ENCODE data around the gene ADCY10. TPM values are rescaled to one million over a fixed set of nuclear protein-coding genes. Genes with fewer than 3 reads are reported as not detected.

Gene ADCY10, protein sequence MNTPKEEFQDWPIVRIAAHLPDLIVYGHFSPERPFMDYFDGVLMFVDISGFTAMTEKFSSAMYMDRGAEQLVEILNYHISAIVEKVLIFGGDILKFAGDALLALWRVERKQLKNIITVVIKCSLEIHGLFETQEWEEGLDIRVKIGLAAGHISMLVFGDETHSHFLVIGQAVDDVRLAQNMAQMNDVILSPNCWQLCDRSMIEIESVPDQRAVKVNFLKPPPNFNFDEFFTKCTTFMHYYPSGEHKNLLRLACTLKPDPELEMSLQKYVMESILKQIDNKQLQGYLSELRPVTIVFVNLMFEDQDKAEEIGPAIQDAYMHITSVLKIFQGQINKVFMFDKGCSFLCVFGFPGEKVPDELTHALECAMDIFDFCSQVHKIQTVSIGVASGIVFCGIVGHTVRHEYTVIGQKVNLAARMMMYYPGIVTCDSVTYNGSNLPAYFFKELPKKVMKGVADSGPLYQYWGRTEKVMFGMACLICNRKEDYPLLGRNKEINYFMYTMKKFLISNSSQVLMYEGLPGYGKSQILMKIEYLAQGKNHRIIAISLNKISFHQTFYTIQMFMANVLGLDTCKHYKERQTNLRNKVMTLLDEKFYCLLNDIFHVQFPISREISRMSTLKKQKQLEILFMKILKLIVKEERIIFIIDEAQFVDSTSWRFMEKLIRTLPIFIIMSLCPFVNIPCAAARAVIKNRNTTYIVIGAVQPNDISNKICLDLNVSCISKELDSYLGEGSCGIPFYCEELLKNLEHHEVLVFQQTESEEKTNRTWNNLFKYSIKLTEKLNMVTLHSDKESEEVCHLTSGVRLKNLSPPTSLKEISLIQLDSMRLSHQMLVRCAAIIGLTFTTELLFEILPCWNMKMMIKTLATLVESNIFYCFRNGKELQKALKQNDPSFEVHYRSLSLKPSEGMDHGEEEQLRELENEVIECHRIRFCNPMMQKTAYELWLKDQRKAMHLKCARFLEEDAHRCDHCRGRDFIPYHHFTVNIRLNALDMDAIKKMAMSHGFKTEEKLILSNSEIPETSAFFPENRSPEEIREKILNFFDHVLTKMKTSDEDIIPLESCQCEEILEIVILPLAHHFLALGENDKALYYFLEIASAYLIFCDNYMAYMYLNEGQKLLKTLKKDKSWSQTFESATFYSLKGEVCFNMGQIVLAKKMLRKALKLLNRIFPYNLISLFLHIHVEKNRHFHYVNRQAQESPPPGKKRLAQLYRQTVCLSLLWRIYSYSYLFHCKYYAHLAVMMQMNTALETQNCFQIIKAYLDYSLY (N-terminal part only)
- under 1 TPM in 1 of 2 donors, not detected in 1; 0.35 TPM for total RNA-seq

DNA sequence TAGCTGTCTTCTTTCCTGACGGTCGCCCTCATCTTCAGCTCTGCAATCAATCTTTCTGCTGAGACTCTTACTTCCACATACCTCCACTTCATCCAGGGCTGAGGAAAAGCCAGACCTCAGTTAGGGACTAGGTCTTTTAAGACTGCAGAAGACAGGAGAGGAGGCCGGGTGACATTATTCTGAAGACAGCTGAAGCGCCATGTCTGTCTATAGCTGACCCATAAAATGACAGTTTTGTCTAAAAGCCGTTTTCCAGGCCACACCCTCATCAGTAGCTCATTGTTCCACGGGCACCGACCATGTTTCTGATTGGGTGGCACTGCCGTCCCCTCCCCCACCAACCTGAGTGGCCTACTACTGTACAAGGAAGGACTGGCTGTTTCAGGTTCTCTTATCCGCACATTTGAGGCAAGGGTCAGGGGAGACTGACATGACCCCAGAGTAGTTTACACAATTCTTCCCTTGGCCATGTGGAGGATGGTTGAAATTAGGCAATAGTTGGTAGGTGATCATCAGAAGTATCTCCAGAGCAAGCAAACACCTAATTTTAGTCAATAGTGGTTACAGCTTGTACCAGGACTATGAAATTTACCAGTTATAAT, at the start of gene ADCY10:
Gene ADCY10, minus strand, starts transcription at position 240 of the 602 bp plus-strand sequence. CDS start 8,994 bp downstream, outside the sequence.
- peaks cover 15% of the 10 kb centered on the region for H3K36me3 ChIP-seq
- DNase-seq (ENCODE audit: low spot score), result no peak
- TF ChIP-seq, protein P1, sequence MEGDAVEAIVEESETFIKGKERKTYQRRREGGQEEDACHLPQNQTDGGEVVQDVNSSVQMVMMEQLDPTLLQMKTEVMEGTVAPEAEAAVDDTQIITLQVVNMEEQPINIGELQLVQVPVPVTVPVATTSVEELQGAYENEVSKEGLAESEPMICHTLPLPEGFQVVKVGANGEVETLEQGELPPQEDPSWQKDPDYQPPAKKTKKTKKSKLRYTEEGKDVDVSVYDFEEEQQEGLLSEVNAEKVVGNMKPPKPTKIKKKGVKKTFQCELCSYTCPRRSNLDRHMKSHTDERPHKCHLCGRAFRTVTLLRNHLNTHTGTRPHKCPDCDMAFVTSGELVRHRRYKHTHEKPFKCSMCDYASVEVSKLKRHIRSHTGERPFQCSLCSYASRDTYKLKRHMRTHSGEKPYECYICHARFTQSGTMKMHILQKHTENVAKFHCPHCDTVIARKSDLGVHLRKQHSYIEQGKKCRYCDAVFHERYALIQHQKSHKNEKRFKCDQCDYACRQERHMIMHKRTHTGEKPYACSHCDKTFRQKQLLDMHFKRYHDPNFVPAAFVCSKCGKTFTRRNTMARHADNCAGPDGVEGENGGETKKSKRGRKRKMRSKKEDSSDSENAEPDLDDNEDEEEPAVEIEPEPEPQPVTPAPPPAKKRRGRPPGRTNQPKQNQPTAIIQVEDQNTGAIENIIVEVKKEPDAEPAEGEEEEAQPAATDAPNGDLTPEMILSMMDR (IDR thresholded peaks at IDR 0.05), result no peak
- H3K27ac ChIP-seq, result no peak within 1 kb of the TSS
- no peaks in the 10 kb centered on the region for H3K9me3 ChIP-seq
- H3K27me3 ChIP-seq, result no peaks in the 10 kb centered on the region
- no peak within 1 kb of the TSS for H3K4me3 ChIP-seq
- no peaks in the 10 kb centered on the region for H3K4me1 ChIP-seq

DNA sequence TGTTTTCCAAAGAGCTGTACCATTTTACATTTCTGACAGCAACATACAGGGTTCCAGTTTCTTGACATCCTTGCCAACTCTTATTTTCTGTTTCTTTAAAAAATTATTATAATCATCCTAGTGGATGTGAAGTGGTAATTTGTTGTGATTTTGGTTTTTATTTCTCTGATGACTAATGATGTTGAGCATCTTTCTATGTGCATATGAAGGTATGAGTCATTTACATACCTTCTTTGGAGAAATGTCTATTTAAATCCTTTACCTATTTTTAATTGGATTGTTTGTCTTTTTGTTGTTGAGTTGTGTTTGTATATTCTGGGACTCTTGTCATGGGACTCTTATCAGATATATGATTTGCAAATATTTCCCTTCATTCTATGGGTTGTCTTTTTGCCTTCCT, 43.8 kb upstream of the ADCY10 start:
- H3K4me3 ChIP-seq, result no peak overlapping the region
- H3K27me3 ChIP-seq, result no peaks in the 10 kb centered on the region
- TF ChIP-seq, protein P1 (IDR thresholded peaks at IDR 0.05), result no peak
- H3K27ac ChIP-seq, result no peak overlapping the region
- no peak for DNase-seq (ENCODE audit: low spot score)
- no peaks in the 10 kb centered on the region for H3K9me3 ChIP-seq
- peaks cover 27% of the 10 kb centered on the region for H3K36me3 ChIP-seq
- H3K4me1 ChIP-seq, result no peaks in the 10 kb centered on the region

DNA sequence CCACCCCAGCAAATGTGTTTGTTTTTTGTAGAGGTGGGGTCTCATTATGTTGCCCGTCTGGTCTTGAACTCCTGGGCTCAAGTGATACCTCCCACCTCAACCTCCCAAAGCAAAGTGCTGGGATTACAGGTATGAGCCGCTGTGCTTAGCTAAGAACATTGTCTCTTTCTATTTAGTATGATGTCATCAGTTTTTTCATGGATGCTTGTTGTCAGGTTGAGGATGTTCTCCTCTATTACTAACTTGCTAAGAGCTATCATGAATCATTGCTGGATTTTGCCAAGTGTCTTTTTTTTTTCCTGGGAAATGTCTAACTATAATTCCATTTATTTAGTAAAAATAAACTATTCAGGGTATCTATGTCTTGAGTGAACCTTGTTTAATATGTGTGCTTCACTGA, 42.0 kb upstream of the ADCY10 start:
- Histone ChIP-seq H3K4me3 (no peak overlapping the region), H3K27me3 (no peaks in the 10 kb centered on the region), H3K27ac (no peak overlapping the region), H3K36me3 (peaks cover 33% of the 10 kb centered on the region), H3K9me3 (no peaks in the 10 kb centered on the region), H3K4me1 (no peaks in the 10 kb centered on the region)
- TF ChIP-seq, protein P1 (IDR thresholded peaks at IDR 0.05), result no peak
- no peak for DNase-seq (ENCODE audit: low spot score)

DNA sequence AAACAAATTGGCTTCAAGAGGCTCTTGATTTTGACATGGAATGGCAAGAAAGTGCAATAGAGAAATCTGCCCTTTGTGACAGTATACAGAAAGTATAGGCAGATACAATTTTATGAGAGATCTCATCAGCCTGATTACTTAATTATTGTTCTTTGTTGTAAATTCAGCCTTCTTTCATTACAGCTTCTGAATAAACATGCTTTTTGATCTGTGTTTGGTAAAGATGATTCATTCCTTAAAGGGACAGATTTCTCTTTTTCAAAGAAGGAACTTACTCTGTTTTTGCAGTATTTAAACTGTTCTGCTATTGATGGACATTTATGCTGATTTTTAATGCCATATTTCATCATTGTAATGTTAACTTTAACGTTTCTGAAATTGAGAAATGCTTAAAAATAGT, 36.6 kb upstream of the ADCY10 start:
- no peaks in the 10 kb centered on the region for H3K27me3 ChIP-seq
- peaks cover 0 to 4% of the 10 kb centered on the region in 2 donors for H3K4me1 ChIP-seq
- no peak overlapping the region for H3K4me3 ChIP-seq
- TF ChIP-seq, protein P1 (IDR thresholded peaks at IDR 0.05), result no peak
- H3K27ac ChIP-seq, result no peak overlapping the region
- H3K9me3 ChIP-seq, result no peaks in the 10 kb centered on the region
- peaks cover 33% of the 10 kb centered on the region for H3K36me3 ChIP-seq
- DNase-seq (ENCODE audit: low spot score), result no peak

DNA sequence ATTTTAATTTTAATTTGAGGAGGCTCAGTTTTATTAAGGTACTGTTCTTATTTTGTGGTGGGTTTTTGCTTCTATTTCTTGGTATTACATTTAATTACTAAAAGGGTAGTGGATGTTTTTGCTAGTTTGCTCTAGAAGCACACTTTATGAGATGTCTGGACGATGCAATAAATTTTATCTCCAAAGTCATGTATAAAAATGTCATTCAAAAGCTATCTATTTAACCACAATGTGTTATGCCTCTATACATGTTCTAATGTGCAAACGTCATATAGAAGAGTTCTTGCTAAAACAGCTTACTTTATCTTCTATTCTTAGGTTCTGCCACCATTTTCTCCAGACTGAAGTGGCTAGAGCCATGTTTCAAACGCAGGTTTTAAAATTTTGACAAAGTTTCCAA, 35.9 kb upstream of the ADCY10 start:
- no peaks in the 10 kb centered on the region for H3K27me3 ChIP-seq
- no peak overlapping the region for H3K27ac ChIP-seq
- H3K4me3 ChIP-seq, result no peak overlapping the region
- no peak for DNase-seq (ENCODE audit: low spot score)
- TF ChIP-seq, protein P1 (IDR thresholded peaks at IDR 0.05), result no peak
- peaks cover 0 to 4% of the 10 kb centered on the region in 2 donors for H3K4me1 ChIP-seq
- peaks cover 27% of the 10 kb centered on the region for H3K36me3 ChIP-seq
- no peaks in the 10 kb centered on the region for H3K9me3 ChIP-seq

Measured in right atrium auricular region (tissue), 2 donors.